Measurements from ENCODE around the gene BTBD17. TPM values are rescaled to one million over a fixed set of nuclear protein-coding genes. Genes with fewer than 3 reads are reported as not detected.
"Not testable (repeated sequence)": the region's sequence is repeated elsewhere in the genome, so short reads cannot be mapped to it uniquely, and the experiment has no call there.

The BTBD17 gene
- total RNA-seq, 1 donor from 2014 or later: 2.7 TPM

DNA sequence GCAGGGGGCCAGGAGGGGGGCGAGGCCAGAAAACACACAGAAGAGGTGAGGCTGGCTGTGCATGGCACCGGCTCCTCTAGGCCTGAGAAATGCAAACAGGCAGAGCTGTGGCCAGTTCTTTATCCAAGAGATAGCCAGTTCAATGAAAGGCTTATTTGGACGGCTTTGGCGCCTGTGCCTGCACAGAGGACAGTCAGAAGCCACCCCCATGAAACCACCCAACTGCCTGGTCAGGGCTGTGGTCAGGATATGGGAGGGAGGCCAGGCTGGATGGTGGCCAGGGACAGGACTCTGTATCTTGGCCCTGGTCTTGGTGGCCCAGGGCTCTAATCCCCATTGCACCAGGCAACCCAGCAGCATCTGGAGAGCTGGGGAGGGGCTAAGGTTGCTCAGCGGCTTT lies 45.7 kb upstream of the BTBD17 start:
- H3K4me3 Mint-ChIP-seq (ENCODE audit: unreplicated experiment): no peak overlapping the region
- H3K27ac Mint-ChIP-seq (ENCODE audit: unreplicated experiment): no peak overlapping the region
- peaks cover 18% of the 10 kb centered on the region for H3K4me1 Mint-ChIP-seq (ENCODE audit: unreplicated experiment)
- H3K27me3 Mint-ChIP-seq (ENCODE audit: unreplicated experiment): peaks cover 7% of the 10 kb centered on the region
- H3K9me3 Mint-ChIP-seq (ENCODE audit: unreplicated experiment): no peaks in the 10 kb centered on the region
- DNase-seq (ENCODE audit: low spot score): no peak
- TF ChIP-seq, protein P1, sequence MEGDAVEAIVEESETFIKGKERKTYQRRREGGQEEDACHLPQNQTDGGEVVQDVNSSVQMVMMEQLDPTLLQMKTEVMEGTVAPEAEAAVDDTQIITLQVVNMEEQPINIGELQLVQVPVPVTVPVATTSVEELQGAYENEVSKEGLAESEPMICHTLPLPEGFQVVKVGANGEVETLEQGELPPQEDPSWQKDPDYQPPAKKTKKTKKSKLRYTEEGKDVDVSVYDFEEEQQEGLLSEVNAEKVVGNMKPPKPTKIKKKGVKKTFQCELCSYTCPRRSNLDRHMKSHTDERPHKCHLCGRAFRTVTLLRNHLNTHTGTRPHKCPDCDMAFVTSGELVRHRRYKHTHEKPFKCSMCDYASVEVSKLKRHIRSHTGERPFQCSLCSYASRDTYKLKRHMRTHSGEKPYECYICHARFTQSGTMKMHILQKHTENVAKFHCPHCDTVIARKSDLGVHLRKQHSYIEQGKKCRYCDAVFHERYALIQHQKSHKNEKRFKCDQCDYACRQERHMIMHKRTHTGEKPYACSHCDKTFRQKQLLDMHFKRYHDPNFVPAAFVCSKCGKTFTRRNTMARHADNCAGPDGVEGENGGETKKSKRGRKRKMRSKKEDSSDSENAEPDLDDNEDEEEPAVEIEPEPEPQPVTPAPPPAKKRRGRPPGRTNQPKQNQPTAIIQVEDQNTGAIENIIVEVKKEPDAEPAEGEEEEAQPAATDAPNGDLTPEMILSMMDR (IDR thresholded peaks at IDR 0.05; ENCODE audit: unreplicated experiment): no peak
- H3K36me3 Mint-ChIP-seq (ENCODE audit: low read depth, unreplicated experiment): no peaks in the 10 kb centered on the region

DNA sequence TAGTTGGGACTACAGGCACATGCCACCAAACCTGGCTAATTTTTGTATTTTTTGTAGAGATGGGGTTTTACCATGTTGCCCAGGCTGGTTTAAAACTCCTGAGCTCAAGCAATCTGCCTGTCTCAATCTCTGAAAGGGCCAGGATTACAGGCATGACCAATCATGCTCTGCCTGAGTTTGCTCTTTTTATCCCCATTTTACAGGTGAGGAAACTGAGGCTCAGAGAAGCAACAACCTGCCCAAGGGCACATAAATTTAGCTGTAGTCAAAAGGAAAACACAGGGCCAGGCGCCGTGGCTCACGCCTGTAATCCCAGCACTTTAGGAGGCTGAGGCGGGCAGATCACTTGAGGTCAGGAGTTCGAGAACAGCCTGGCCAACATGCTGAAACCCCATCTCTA lies 43.6 kb upstream of the BTBD17 start:
- H3K27ac Mint-ChIP-seq (ENCODE audit: unreplicated experiment); DNase-seq (ENCODE audit: low spot score); H3K27me3 Mint-ChIP-seq (ENCODE audit: unreplicated experiment); H3K36me3 Mint-ChIP-seq (ENCODE audit: low read depth, unreplicated experiment); H3K4me3 Mint-ChIP-seq (ENCODE audit: unreplicated experiment); H3K9me3 Mint-ChIP-seq (ENCODE audit: unreplicated experiment): not testable (repeated sequence)
- H3K4me1 Mint-ChIP-seq (ENCODE audit: unreplicated experiment): peaks cover 13% of the 10 kb centered on the region

DNA sequence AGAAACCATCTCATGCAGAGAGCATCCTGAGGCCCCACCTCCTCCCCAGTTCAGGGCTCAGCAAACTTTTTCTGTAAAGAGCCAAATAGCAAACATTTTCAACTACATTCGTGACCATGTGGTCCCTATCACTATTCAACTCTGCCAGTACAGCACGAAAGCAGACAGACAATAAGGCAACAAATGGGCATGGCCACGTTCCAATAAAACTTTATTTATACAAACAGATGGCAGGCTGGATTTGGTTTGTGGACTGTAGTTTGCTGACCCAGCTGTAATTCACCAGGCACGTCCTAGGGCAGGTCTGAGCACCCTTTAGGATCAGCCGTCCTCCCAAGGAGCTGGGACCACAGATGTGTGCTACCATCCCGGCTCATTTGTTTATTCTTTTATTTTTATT lies 43.1 kb upstream of the BTBD17 start:
- no peaks in the 10 kb centered on the region for H3K9me3 Mint-ChIP-seq (ENCODE audit: unreplicated experiment)
- TF ChIP-seq, protein P1 (IDR thresholded peaks at IDR 0.05; ENCODE audit: unreplicated experiment): no peak
- no peak overlapping the region for H3K27ac Mint-ChIP-seq (ENCODE audit: unreplicated experiment)
- no peaks in the 10 kb centered on the region for H3K36me3 Mint-ChIP-seq (ENCODE audit: low read depth, unreplicated experiment)
- DNase-seq (ENCODE audit: low spot score): no peak
- H3K4me3 Mint-ChIP-seq (ENCODE audit: unreplicated experiment): no peak overlapping the region
- H3K27me3 Mint-ChIP-seq (ENCODE audit: unreplicated experiment): peaks cover 4% of the 10 kb centered on the region
- peaks cover 11% of the 10 kb centered on the region for H3K4me1 Mint-ChIP-seq (ENCODE audit: unreplicated experiment)

DNA sequence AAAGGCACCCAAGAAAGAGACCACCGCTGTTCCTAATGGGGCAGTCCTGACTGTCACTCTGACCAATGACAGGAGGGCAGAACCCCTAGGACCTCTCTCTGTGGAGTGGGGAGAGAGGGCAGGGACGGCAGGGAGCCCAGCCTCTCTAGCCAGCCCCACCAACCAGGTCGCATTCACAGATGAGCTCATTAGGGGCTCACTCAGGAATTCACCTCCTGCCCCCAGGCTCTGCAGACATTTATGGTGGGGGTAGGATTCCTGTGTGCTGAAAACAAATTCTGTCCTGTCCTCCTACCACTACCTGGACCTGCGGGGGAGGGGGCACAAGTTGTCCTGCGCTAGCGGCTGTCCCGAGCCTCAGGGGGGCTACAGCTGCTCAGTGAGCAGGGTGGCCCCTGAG lies 42.5 kb upstream of the BTBD17 start:
- no peaks in the 10 kb centered on the region for H3K9me3 Mint-ChIP-seq (ENCODE audit: unreplicated experiment)
- H3K4me3 Mint-ChIP-seq (ENCODE audit: unreplicated experiment): no peak overlapping the region
- H3K27me3 Mint-ChIP-seq (ENCODE audit: unreplicated experiment): peaks cover 4% of the 10 kb centered on the region
- H3K36me3 Mint-ChIP-seq (ENCODE audit: low read depth, unreplicated experiment): no peaks in the 10 kb centered on the region
- peaks cover 11% of the 10 kb centered on the region for H3K4me1 Mint-ChIP-seq (ENCODE audit: unreplicated experiment)
- DNase-seq (ENCODE audit: low spot score): no peak
- TF ChIP-seq, protein P1 (IDR thresholded peaks at IDR 0.05; ENCODE audit: unreplicated experiment): no peak
- no peak overlapping the region for H3K27ac Mint-ChIP-seq (ENCODE audit: unreplicated experiment)

DNA sequence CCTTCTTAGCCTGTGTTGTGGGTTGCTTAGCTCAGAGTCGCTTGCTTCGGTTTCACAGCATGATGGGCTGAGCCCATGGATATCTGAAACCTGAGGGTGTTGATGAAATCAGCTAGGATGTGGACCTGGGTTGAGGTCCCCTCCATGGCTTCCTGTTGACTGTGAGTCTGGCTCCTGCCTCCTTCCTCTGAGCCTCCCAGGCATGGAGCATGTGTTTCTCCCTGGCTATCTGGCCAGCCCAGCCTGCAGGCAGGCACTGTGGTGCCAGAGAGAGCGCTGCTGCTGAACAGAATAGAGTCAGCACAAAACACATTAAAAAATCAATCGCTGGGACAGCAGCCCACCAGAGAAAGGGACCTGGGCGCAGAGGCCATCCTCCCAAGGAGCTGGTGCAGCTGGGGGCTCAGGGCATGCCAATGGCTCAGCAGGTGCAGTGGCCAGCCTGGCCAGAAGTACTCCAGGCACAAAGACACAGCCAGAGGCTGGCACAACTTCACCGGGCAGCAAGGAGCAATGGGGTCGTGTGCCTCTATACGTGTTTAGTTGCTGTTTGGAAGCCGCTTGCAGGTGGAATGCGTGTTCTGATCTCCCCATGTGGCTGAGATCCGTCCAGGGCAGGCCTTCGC lies 42.0 kb upstream of the BTBD17 start:
- Mint-ChIP-seq H3K9me3 (ENCODE audit: unreplicated experiment) (no peaks in the 10 kb centered on the region), H3K4me3 (ENCODE audit: unreplicated experiment) (no peak overlapping the region), H3K36me3 (ENCODE audit: low read depth, unreplicated experiment) (no peaks in the 10 kb centered on the region), H3K27ac (ENCODE audit: unreplicated experiment) (no peak overlapping the region), H3K4me1 (ENCODE audit: unreplicated experiment) (peaks cover 11% of the 10 kb centered on the region), H3K27me3 (ENCODE audit: unreplicated experiment) (peaks cover 4% of the 10 kb centered on the region)
- TF ChIP-seq, protein P1 (IDR thresholded peaks at IDR 0.05; ENCODE audit: unreplicated experiment): no peak
- no peak for DNase-seq (ENCODE audit: low spot score)
